ENCODE measurements around the gene CENPM.

GRCh38 chr22:41928593-41929417 is 18.1 kb downstream of the CENPM start:
- no peak for TF ChIP-seq CTCF (conservative IDR thresholded peaks at IDR 0.05 in 1 of 2, IDR thresholded peaks at IDR 0.05 in 1 of 2; ENCODE audit: extremely low read depth in 1 of 2, insufficient read depth in 1 of 2, low read depth in 1 of 2, low read length in 2 of 2)
- no peak for TF ChIP-seq EZH2 (IDR thresholded peaks at IDR 0.05; ENCODE audit: borderline replicate concordance, low read length)
